GM10248 (cell line): ENCODE measurements around the gene NFIX.

Experiments used
- CTCF ChIA-PET: fragments of 300-600 bp; sonication (Branson Sonifier 250); formaldehyde crosslinking; extraction: SDS; loops from one replicate; lab custom pipeline; 2021; ENCODE audit warnings: antibody characterized with exemption; lab: Yijun Ruan, JAX
- POLR2A ChIA-PET: fragments of 350-650 bp; sonication (Branson Sonifier 250); formaldehyde crosslinking; extraction: SDS; loops from one replicate; lab custom pipeline; 2020; ENCODE audit warnings: antibody characterized with exemption; lab: Yijun Ruan, JAX
- DNase-seq: peaks from one replicate; pipeline ENCODE4 v3.0.0; 2012; ENCODE audit errors: extremely low spot score
- TF ChIP-seq, protein P1 (sequence below): IDR thresholded peaks from 2 replicates; pipeline ENCODE4 v1.5.1; 2012; ENCODE audit warnings: mild to moderate bottlenecking, low read depth; ENCODE audit errors: extremely low read depth, missing control alignments, control extremely low read depth

Gene NFIX

DNA sequence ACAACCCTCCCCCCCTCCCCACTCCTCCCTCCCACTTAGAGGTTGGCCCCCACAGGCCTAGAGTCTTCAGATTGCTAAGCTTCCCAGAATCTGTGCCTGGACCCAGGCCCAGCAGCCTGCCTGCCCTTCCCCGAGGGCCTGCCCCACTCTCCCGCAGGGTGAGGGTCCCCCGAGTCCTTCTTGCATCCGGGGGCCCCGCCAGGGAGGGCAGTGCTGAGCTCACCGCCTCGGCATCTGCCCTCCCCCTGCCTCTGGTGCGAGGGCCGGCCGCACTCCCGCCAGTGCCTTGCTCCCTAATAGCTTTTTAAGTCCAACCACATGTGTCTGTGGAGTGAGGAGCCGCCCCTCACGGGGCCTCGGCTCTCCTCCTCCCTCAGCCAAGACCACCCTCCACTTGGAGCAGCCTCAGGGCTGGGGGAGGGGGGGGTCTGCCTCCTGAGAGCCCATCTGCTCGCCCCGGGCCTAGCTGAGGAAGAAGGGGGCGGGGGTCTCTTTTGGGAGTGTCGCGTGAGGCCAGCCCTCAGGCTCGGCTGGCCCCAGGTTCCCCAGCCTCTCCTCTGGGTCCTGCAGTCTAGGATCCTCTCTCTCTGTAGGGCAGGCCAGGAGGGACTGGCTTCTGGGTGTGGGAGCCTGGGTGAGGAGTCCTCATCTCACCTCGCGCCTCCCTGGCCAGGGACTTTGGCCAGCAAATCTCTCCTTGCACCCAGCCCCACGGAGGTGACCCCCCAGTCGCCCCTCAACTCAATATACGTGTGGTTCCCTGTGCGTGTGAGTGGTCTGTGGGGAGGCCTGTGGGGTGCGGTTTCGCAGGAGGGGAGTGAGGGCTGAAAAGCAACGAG, 60.2 kb downstream of the NFIX start:
- ChIA-PET POLR2A (no interaction called here), CTCF (interaction anchor here (1.3 to 14.9 kb wide), 5 partner anchors 22 to 90 kb away, joined by 4 to 270 read pairs (median 16); no protein-coding TSS in a partner anchor)
- TF ChIP-seq, protein P1, sequence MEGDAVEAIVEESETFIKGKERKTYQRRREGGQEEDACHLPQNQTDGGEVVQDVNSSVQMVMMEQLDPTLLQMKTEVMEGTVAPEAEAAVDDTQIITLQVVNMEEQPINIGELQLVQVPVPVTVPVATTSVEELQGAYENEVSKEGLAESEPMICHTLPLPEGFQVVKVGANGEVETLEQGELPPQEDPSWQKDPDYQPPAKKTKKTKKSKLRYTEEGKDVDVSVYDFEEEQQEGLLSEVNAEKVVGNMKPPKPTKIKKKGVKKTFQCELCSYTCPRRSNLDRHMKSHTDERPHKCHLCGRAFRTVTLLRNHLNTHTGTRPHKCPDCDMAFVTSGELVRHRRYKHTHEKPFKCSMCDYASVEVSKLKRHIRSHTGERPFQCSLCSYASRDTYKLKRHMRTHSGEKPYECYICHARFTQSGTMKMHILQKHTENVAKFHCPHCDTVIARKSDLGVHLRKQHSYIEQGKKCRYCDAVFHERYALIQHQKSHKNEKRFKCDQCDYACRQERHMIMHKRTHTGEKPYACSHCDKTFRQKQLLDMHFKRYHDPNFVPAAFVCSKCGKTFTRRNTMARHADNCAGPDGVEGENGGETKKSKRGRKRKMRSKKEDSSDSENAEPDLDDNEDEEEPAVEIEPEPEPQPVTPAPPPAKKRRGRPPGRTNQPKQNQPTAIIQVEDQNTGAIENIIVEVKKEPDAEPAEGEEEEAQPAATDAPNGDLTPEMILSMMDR, result no peak
- no peak for DNase-seq

GRCh38 chr19:13056052-13056660, 60.9 kb downstream of the NFIX start:
- ChIA-PET CTCF (interaction anchor here (3.1 to 14.9 kb wide), 4 partner anchors 23 to 91 kb away, joined by 13 to 270 read pairs (median 18); no protein-coding TSS in a partner anchor), POLR2A (no interaction called here)
- TF ChIP-seq, protein P1, result no peak
- DNase-seq, result no peak

DNA sequence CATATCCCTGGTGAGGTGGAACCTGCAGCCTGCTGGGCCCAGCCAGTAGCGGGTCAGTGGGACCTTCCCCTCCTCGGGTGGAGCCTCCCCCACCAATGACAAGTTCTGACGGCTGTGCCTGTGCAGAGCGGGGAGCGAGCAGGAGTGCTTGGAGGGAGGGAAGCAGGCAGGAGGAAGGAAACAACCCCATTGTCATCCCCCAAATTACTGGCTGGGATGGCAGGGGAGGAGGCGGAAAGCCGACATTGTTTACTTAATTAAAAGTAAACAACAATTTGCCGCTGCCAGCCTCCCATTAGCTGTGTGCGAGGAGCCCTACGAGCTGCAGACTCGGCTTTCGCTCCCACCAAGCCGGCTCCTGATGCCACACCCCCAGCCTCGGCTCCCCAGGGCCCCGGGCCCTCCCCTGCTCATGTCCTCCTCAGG, 61.9 kb downstream of the NFIX start:
- TF ChIP-seq, protein P1, result no peak
- DNase-seq, result no peak
- ChIA-PET POLR2A (no interaction called here), CTCF (interaction anchor here (4.4 to 14.9 kb wide), 7 partner anchors 15 to 92 kb away, joined by 19 to 270 read pairs (median 97); no protein-coding TSS in a partner anchor)

DNA sequence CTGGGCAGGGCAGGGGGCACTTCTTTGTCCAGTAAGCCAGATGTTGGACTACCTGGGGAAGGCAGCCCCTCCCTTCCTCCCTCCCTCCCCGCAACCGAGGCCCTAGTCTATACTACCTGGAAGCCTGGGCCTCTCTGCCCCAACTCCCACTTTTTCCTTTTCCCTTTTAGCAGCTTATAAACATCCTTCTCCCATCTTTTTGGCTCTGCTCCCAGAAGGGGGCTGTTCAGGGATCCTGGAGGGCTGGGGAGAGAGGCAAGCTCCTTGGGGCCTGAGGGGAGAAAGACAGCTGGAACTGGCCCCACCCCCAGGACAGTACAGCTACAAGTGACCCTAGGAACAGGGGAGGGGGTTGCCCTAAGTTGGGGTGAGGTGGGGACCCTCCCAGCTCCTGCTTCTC, 62.5 kb downstream of the NFIX start:
- POLR2A ChIA-PET, result interaction anchor here (0.6 kb wide), 1 partner anchor 202 kb away, joined by 3 read pairs; no protein-coding TSS in a partner anchor
- CTCF ChIA-PET, result interaction anchor here (5.8 to 14.9 kb wide), 6 partner anchors 15 to 92 kb away, joined by 69 to 270 read pairs (median 100); no protein-coding TSS in a partner anchor
- DNase-seq, result no peak
- TF ChIP-seq, protein P1, result no peak

GRCh38 chr19:13058951-13059660, 63.8 kb downstream of the NFIX start:
- TF ChIP-seq, protein P1, result no peak
- POLR2A ChIA-PET, result no interaction called here
- DNase-seq, result no peak
- CTCF ChIA-PET, result interaction anchor here (0.6 to 14.9 kb wide), 11 partner anchors 15 to 93 kb away, joined by 3 to 270 read pairs (median 69); no protein-coding TSS in a partner anchor
